Lower lobe of right lung (tissue), 2 donors: Measurements from ENCODE around the gene PPP1R7. TPM values are rescaled to one million over a fixed set of nuclear protein-coding genes. Genes with fewer than 3 reads are reported as not detected.

Experiments used
- ATAC-seq, 2 donors: fragments of 200-7000 bp; cut with Tn5 transposase; one replicate each; pipeline ENCODE4 v1.9.1; 2020 to 2022; ENCODE audit warnings: mild to moderate bottlenecking in 2 of 2, moderate library complexity in 2 of 2
- DNase-seq: peaks from one replicate; pipeline ENCODE4 v3.0.0-alpha.2; 2020
- H3K27ac ChIP-seq: fragments of 200-600 bp; one replicate; pipeline ENCODE4 v1.8.0; 2022
- H3K27me3 ChIP-seq: fragments of 200-600 bp; one replicate; pipeline ENCODE4 v1.8.0; 2022; ENCODE audit warnings: low read depth
- H3K36me3 ChIP-seq: fragments of 200-600 bp; one replicate; pipeline ENCODE4 v1.8.0; 2022; ENCODE audit warnings: mild to moderate bottlenecking
- H3K4me1 ChIP-seq: fragments of 200-600 bp; one replicate; pipeline ENCODE4 v1.8.0; 2022
- H3K4me3 ChIP-seq: fragments of 200-600 bp; one replicate; pipeline ENCODE4 v1.8.0; 2022; ENCODE audit warnings: mild to moderate bottlenecking
- H3K9me3 ChIP-seq: fragments of 200-600 bp; one replicate; pipeline ENCODE4 v1.8.0; 2022
- intact Hi-C: fragments of 100-400 bp; cut with DNase I; formaldehyde crosslinking; loops from one replicate; pipeline ENCODE4 v1.11.0; 2022
- total RNA-seq: library from RNA; stranded (reverse); fragmentation: NEBNext Ultra II Directional; extraction: Animal tissue kit (Norgen Biotek cat#: 25700); gene quantifications from one replicate; pipeline ENCODE4 v1.2.1, GENCODE V29; 2021
- TF ChIP-seq, protein P1 (sequence below): fragments of 200-600 bp; IDR thresholded peaks from one replicate; pipeline ENCODE4 v1.8.0; 2022; ENCODE audit warnings: antibody characterized with exemption, mild to moderate bottlenecking
- donor health status: DM: no; HTN: yes; CAD: no; lungs with severe emphysema.

The PPP1R7 gene
- total RNA-seq, 1 donor from 2014 or later = 58.9 TPM

DNA sequence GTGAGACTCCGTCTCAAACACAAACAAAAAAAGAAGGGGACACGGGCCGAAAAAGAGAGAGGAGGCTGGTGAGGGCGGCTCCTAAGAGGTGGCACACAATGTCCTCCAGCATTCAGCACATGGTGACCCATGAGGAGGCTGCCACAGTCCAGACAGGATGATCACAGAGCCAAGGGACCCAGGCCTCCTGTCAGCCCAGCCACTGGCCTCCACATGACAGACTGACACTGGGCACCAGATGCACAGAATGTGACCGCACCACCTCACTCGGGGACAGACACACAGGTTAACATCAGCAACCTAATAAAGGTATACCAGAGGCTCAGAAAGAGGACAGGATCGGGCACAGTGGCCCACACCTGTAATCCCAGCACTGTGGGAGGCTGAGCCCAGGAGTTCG lies 22.0 kb upstream of the PPP1R7 start:
- Histone ChIP-seq H3K27me3 (no peaks in the 10 kb centered on the region), H3K36me3 (no peaks in the 10 kb centered on the region), H3K4me1 (no peaks in the 10 kb centered on the region), H3K27ac (no peak overlapping the region), H3K9me3 (no peaks in the 10 kb centered on the region), H3K4me3 (no peak overlapping the region)
- TF ChIP-seq, protein P1, sequence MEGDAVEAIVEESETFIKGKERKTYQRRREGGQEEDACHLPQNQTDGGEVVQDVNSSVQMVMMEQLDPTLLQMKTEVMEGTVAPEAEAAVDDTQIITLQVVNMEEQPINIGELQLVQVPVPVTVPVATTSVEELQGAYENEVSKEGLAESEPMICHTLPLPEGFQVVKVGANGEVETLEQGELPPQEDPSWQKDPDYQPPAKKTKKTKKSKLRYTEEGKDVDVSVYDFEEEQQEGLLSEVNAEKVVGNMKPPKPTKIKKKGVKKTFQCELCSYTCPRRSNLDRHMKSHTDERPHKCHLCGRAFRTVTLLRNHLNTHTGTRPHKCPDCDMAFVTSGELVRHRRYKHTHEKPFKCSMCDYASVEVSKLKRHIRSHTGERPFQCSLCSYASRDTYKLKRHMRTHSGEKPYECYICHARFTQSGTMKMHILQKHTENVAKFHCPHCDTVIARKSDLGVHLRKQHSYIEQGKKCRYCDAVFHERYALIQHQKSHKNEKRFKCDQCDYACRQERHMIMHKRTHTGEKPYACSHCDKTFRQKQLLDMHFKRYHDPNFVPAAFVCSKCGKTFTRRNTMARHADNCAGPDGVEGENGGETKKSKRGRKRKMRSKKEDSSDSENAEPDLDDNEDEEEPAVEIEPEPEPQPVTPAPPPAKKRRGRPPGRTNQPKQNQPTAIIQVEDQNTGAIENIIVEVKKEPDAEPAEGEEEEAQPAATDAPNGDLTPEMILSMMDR = no peak
- no peak for ATAC-seq
- intact Hi-C loops = no loop called here
- DNase-seq = no peak

DNA sequence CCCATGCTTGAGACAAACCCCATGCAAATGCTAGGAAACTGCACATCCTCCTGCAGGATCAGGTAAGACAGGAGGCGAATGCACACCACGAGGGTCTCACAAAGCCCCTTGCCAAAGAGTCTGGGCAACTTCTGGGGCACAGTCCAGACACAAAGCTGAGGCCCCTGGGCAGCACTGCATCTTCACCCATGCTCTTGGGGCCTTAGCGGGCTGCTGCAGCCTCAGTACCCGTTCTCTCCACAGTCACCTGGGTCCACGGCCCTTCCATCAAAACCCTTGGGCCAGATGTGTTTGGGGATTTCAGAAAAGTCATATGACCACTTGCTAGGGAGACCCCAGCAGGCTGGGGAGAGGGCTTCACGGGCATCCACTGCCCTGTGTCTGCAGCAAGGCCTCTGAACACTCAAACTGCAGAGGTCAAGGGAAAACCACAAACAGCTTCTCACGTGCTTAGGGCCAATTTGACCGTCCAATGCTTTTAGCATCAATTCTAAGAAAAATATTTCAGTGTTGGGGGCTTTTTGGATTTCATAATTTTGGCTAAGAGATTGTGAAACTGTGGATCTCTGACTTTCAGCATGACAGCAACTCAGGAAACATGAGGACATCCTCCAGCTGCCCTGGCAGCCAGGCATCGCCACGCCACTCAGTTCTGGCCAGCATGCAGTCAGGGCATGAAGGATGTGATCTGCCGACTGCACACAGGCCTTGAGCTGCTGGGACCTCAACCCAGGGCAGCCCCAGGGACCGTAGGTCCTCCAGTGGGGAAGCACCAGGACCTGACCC lies 21.0 kb upstream of the PPP1R7 start:
- no peaks in the 10 kb centered on the region for H3K9me3 ChIP-seq
- ATAC-seq (peak; percentile 37 to 46), DNase-seq (no peak)
- intact Hi-C loops = no loop called here
- H3K4me1 ChIP-seq = no peaks in the 10 kb centered on the region
- no peaks in the 10 kb centered on the region for H3K27me3 ChIP-seq
- no peak overlapping the region for H3K4me3 ChIP-seq
- no peak overlapping the region for H3K27ac ChIP-seq
- TF ChIP-seq, protein P1 = no peak
- H3K36me3 ChIP-seq = no peaks in the 10 kb centered on the region

DNA sequence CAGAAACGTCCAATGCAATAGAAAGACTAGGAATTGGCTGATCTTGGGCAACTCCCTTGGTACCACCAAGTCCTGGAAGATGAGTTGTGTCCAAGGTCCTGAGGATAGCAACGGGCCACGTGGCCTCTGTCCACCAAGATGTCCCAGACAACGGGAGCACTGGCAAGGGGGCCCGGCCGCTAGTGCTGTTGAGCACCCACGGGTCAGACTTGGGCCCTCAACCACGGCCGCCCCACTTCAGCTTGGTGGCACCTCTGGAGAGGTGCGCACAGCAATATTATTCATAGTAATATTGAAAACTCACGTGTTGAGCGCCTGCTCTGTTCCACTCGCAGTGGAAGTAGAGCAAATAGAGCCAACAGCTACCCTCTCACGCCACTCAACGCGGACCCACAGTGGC lies 20.0 kb upstream of the PPP1R7 start:
- Histone ChIP-seq H3K4me1 (no peaks in the 10 kb centered on the region), H3K27me3 (no peaks in the 10 kb centered on the region), H3K9me3 (no peaks in the 10 kb centered on the region), H3K36me3 (no peaks in the 10 kb centered on the region), H3K4me3 (no peak overlapping the region), H3K27ac (no peak overlapping the region)
- intact Hi-C loops = no loop called here
- ATAC-seq = no peak
- TF ChIP-seq, protein P1 = no peak
- DNase-seq = no peak

DNA sequence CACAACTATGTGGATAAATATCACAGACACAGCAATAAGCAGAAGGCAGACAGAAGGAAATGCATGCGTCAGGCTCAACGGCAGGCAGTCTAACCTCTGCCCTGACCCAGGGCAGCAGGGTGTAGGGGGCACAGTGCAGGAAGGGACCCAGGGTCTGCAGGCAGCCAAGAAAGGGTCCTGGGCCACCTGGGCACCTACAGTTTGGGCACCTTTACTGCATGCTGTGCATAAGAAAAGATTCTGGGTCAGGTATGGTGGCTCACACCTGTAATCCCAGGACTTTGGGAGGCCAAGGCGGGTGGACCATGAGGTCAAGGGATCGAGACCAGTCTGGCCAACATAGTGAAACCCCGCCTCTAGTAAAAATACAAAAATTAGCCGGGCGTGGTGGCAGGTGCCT lies 18.7 kb upstream of the PPP1R7 start:
- Histone ChIP-seq H3K9me3 (no peaks in the 10 kb centered on the region), H3K4me1 (no peaks in the 10 kb centered on the region), H3K36me3 (peaks cover 6% of the 10 kb centered on the region), H3K27ac (no peak overlapping the region), H3K27me3 (no peaks in the 10 kb centered on the region), H3K4me3 (no peak overlapping the region)
- intact Hi-C loops = no loop called here
- TF ChIP-seq, protein P1 = no peak
- ATAC-seq (no peak), DNase-seq (no peak)

DNA sequence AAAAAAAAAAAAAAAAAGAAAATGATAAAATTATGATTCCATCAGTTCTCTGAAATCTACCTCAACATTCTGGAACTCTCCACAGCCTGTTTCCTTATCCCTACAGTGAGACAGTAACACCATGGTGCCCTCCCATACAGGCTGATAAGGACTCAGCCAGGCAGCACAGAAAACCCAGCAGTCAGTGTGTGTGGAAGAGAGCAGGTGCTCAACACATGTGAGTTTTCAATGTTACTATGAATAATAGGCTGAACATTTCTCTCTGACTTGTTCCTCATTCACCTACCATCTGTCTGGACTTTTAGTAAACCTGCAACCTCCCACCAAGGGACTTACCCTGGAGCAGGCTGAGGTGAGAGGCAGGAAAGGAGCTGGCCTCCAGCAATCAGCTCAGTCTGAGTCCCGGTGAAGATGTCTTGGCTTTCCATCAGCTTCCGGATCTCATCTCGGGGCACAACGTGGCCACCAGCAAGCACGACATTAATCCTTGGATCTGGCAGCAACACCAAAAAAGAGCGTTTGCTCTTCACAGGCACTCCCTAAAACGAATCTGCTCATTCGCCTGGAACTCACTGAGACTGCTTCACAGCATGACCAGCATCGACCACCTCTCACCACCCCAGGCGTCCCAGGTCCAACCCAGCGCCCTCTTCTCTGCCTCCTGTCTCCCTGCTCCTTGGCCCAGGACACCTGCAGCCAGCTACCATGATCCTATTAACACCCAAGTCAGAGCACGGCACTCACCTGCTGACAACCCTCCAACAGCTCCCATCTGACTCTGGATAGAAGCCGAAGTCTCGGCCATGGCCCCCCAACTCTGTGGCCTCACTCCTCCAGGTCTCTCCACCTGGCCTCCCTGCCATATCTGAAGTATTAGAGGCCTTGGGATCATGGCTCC lies 17.5 kb upstream of the PPP1R7 start:
- Histone ChIP-seq H3K4me1 (no peaks in the 10 kb centered on the region), H3K9me3 (no peaks in the 10 kb centered on the region), H3K4me3 (no peak overlapping the region), H3K27ac (no peak overlapping the region), H3K36me3 (peaks cover 9% of the 10 kb centered on the region), H3K27me3 (no peaks in the 10 kb centered on the region)
- DNase-seq (no peak), ATAC-seq (no peak)
- intact Hi-C loops = no loop called here
- TF ChIP-seq, protein P1 = no peak
